ENCODE results near the gene MRC2. TPM values are rescaled to one million over a fixed set of nuclear protein-coding genes. Genes with fewer than 3 reads are reported as not detected.

The MRC2 gene
- polyA plus RNA-seq, 1 experiment: 61.6 TPM

GRCh38 chr17:62668091-62668804 lies 40.8 kb downstream of the MRC2 start:
- H3K27ac ChIP-seq (ENCODE audit: low read depth, low read length): no peak overlapping the region
- H3K4me3 ChIP-seq (ENCODE audit: low read depth, low read length): no peak overlapping the region
- TF ChIP-seq CTCF (IDR thresholded peaks at IDR 0.05; ENCODE audit: low read depth, low read length): no peak
- no peaks in the 10 kb centered on the region; the same call in 1 of the 2 replicates for H3K9me3 ChIP-seq (ENCODE audit: control insufficient read depth, insufficient read depth, low read length)
- POLR2A ChIA-PET: interaction anchor here (0.6 kb wide), 1 partner anchor 29 kb away, joined by 6 read pairs; no protein-coding TSS in a partner anchor
- no peak for DNase-seq (ENCODE audit: low read depth, low spot score)
- CTCF ChIA-PET: interaction anchor here (0.7 kb wide), 1 partner anchor 62 kb away, joined by 3 read pairs; no protein-coding TSS in a partner anchor
- no peaks in the 10 kb centered on the region for H3K27me3 ChIP-seq (ENCODE audit: control insufficient read depth, insufficient read depth, low read length)

- no peaks in the 10 kb centered on the region for H3K27me3 ChIP-seq (ENCODE audit: control insufficient read depth, insufficient read depth, low read length)
- ChIA-PET POLR2A (interaction anchor here (0.6 kb wide), 1 partner anchor 11 kb away, joined by 5 read pairs; no protein-coding TSS in a partner anchor), CTCF (interaction anchor here (1.3 kb wide), 1 partner anchor 737 kb away, joined by 3 read pairs; no protein-coding TSS in a partner anchor)
- no peak for DNase-seq (ENCODE audit: low read depth, low spot score)
- H3K4me3 ChIP-seq (ENCODE audit: low read depth, low read length): no peak overlapping the region
- TF ChIP-seq CTCF (IDR thresholded peaks at IDR 0.05; ENCODE audit: low read depth, low read length): no peak
- H3K27ac ChIP-seq (ENCODE audit: low read depth, low read length): no peak overlapping the region
- H3K9me3 ChIP-seq (ENCODE audit: control insufficient read depth, insufficient read depth, low read length): no peaks in the 10 kb centered on the region; the same call in 1 of the 2 replicates
Measured at GRCh38 chr17:62670202-62670821, 42.8 kb downstream of the MRC2 start.

GRCh38 chr17:62671553-62671952 lies 44.1 kb downstream of the MRC2 start:
- ChIA-PET CTCF (interaction anchor here (1.0 to 2.0 kb wide), 2 partner anchors 16 to 736 kb away, joined by 4 read pairs; no protein-coding TSS in a partner anchor), POLR2A (no interaction called here)
- TF ChIP-seq CTCF (IDR thresholded peaks at IDR 0.05; ENCODE audit: low read depth, low read length): no peak
- Histone ChIP-seq H3K27me3 (ENCODE audit: control insufficient read depth, insufficient read depth, low read length) (no peaks in the 10 kb centered on the region), H3K27ac (ENCODE audit: low read depth, low read length) (no peak overlapping the region), H3K9me3 (ENCODE audit: control insufficient read depth, insufficient read depth, low read length) (no peaks in the 10 kb centered on the region; the same call in 1 of the 2 replicates), H3K4me3 (ENCODE audit: low read depth, low read length) (no peak overlapping the region)
- DNase-seq (ENCODE audit: low read depth, low spot score): no peak

- no peak for TF ChIP-seq CTCF (IDR thresholded peaks at IDR 0.05; ENCODE audit: low read depth, low read length)
- Histone ChIP-seq H3K27ac (ENCODE audit: low read depth, low read length) (no peak overlapping the region), H3K9me3 (ENCODE audit: control insufficient read depth, insufficient read depth, low read length) (no peaks in the 10 kb centered on the region), H3K4me3 (ENCODE audit: low read depth, low read length) (no peak overlapping the region), H3K27me3 (ENCODE audit: control insufficient read depth, insufficient read depth, low read length) (no peaks in the 10 kb centered on the region)
- ChIA-PET CTCF (interaction anchor here (0.9 to 2.0 kb wide), 3 partner anchors 14 to 120 kb away, joined by 3 to 4 read pairs (median 4); no protein-coding TSS in a partner anchor), POLR2A (no interaction called here)
- no peak for DNase-seq (ENCODE audit: low read depth, low spot score)
Measured at GRCh38 chr17:62672957-62673356, 45.5 kb downstream of the MRC2 start.

All from AG04450 (cell line).